ENCODE results near the gene DYTN.

GRCh38 chr2:206728277-206729199 lies 10.3 kb upstream of the DYTN start:
- TF ChIP-seq, protein P1, sequence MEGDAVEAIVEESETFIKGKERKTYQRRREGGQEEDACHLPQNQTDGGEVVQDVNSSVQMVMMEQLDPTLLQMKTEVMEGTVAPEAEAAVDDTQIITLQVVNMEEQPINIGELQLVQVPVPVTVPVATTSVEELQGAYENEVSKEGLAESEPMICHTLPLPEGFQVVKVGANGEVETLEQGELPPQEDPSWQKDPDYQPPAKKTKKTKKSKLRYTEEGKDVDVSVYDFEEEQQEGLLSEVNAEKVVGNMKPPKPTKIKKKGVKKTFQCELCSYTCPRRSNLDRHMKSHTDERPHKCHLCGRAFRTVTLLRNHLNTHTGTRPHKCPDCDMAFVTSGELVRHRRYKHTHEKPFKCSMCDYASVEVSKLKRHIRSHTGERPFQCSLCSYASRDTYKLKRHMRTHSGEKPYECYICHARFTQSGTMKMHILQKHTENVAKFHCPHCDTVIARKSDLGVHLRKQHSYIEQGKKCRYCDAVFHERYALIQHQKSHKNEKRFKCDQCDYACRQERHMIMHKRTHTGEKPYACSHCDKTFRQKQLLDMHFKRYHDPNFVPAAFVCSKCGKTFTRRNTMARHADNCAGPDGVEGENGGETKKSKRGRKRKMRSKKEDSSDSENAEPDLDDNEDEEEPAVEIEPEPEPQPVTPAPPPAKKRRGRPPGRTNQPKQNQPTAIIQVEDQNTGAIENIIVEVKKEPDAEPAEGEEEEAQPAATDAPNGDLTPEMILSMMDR (IDR thresholded peaks at IDR 0.05; ENCODE audit: low read depth, low read length, missing input control): no peak
- TF ChIP-seq EGR1 (IDR thresholded peaks at IDR 0.05; ENCODE audit: low read depth in 2 of 2) (no peak), REST (IDR thresholded peaks at IDR 0.05) (no peak), SP1 (IDR thresholded peaks at IDR 0.05) (no peak), TAF1 (conservative IDR thresholded peaks at IDR 0.05) (no peak), HNF4G (IDR thresholded peaks at IDR 0.05) (no peak), YY1 (IDR thresholded peaks at IDR 0.05) (no peak)

Data from liver (tissue), 3 donors.